HEK293 (cell line): ENCODE measurements around the gene GMDS.

Experiments used
- CTCF ChIP-seq: fragments of 450-650 bp; formaldehyde crosslinking; IDR thresholded peaks from 2 replicates; pipeline ENCODE4 v1.5.1; 2016; ENCODE audit warnings: missing biosample characterization, missing genetic modification characterization
- KLF9 ChIP-seq: fragments of 450-650 bp; formaldehyde crosslinking; IDR thresholded peaks from 2 replicates; pipeline ENCODE4 v1.5.1; 2016; ENCODE audit warnings: missing biosample characterization, missing genetic modification characterization, low read depth
- OVOL3 ChIP-seq: fragments of 450-650 bp; formaldehyde crosslinking; IDR thresholded peaks from 2 replicates; pipeline ENCODE4 v1.5.1; 2016; ENCODE audit warnings: missing biosample characterization, missing genetic modification characterization
- SP7 ChIP-seq: fragments of 450-650 bp; formaldehyde crosslinking; IDR thresholded peaks from 2 replicates; pipeline ENCODE4 v1.5.1; 2016; ENCODE audit warnings: missing biosample characterization, missing genetic modification characterization
- YY1 ChIP-seq: fragments of 450-650 bp; formaldehyde crosslinking; IDR thresholded peaks from 2 replicates; pipeline ENCODE4 v1.5.1; 2018; ENCODE audit warnings: missing biosample characterization, missing genetic modification characterization
- ZFHX2 ChIP-seq: fragments of 450-650 bp; formaldehyde crosslinking; conservative IDR thresholded peaks from 2 replicates; pipeline ENCODE4 v1.5.1; 2016; ENCODE audit warnings: missing biosample characterization, missing genetic modification characterization
- ZNF114 ChIP-seq: fragments of 450-650 bp; formaldehyde crosslinking; IDR thresholded peaks from 2 replicates; pipeline ENCODE4 v1.5.0; 2017; ENCODE audit warnings: missing biosample characterization, missing genetic modification characterization
- ZNF121 ChIP-seq: fragments of 450-650 bp; formaldehyde crosslinking; IDR thresholded peaks from 2 replicates; pipeline ENCODE4 v1.5.1; 2016; ENCODE audit warnings: missing biosample characterization, missing genetic modification characterization
- ZNF18 ChIP-seq: fragments of 450-650 bp; formaldehyde crosslinking; IDR thresholded peaks from 2 replicates; pipeline ENCODE4 v1.5.1; 2016; ENCODE audit warnings: missing biosample characterization, missing genetic modification characterization
- ZNF707 ChIP-seq: fragments of 450-650 bp; formaldehyde crosslinking; IDR thresholded peaks from 2 replicates; pipeline ENCODE4 v1.5.1; 2016; ENCODE audit warnings: missing biosample characterization, missing genetic modification characterization
- ZSCAN5A ChIP-seq: fragments of 450-650 bp; formaldehyde crosslinking; IDR thresholded peaks from 2 replicates; pipeline ENCODE4 v1.5.1; 2016; ENCODE audit warnings: missing biosample characterization, missing genetic modification characterization

GRCh38 chr6:1641343-1641885 is 604.0 kb downstream of the GMDS start:
- TF ChIP-seq ZFHX2 (tag by site-specific recombination) (no peak), CTCF (tag by site-specific recombination) (no peak), OVOL3 (tag by site-specific recombination) (no peak), ZSCAN5A (tag by site-specific recombination) (no peak), ZNF18 (no peak), ZNF121 (tag by site-specific recombination) (no peak), SP7 (no peak), ZNF114 (no peak), ZNF707 (no peak), YY1 (tag by site-specific recombination) (no peak), KLF9 (tag by site-specific recombination) (no peak)
